ENCODE measurements around the gene MAML3.

Gene MAML3

DNA sequence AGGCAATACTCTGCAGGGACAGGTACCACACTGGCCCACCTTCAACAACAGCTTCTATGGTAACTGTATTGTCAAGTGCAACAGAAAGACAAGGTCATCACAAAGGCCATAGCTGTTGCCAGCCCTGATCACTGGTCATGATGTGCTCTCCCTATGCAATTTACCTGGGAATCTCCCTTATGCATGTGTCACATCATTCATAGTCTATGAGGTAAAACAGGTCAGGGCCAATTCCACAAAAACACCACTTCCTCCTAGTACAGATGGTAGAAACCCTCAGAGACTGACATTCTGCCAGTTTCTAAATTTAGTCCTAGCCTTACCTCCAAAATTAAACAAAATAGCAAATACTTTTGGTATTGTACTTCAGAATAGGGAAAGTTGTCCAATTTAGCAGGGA lies 355.5 kb downstream of the MAML3 start:
- no peaks in the 10 kb centered on the region for H3K9me3 Mint-ChIP-seq
- no peaks in the 10 kb centered on the region for H3K36me3 Mint-ChIP-seq (ENCODE audit: insufficient read depth)
- no peak for DNase-seq
- H3K4me3 Mint-ChIP-seq = no peak overlapping the region
- no peaks in the 10 kb centered on the region for H3K4me1 Mint-ChIP-seq (ENCODE audit: low read depth in 2 of 2)
- H3K27me3 Mint-ChIP-seq = peaks cover 12 to 33% of the 10 kb centered on the region in 2 donors
- no peak overlapping the region for H3K27ac Mint-ChIP-seq
- ATAC-seq (replicated peaks) = no peak

DNA sequence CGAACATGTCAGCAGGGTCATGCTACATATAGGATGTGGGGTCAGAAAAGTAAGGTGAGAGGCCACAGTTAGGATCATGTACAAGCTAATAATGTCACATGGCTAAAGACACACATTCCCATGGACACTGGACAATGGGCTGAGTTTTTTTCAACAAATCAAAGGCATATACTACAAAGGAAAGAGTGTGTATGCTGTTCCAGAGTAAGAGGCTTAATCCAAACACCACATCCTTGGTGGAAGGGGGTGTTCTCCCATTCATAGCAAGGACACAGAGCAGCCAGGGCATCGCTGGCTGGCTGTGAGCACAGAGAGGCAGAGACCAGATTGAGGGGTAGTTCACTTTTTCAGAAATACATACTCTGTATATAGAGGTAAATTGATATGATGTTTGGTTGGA lies 356.7 kb downstream of the MAML3 start:
- Mint-ChIP-seq H3K27me3 (peaks cover 6 to 38% of the 10 kb centered on the region in 2 donors), H3K9me3 (no peaks in the 10 kb centered on the region), H3K4me3 (no peak overlapping the region), H3K4me1 (ENCODE audit: low read depth in 2 of 2) (no peaks in the 10 kb centered on the region), H3K27ac (no peak overlapping the region), H3K36me3 (ENCODE audit: insufficient read depth) (no peaks in the 10 kb centered on the region)
- ATAC-seq (replicated peaks) = no peak
- DNase-seq = no peak

DNA sequence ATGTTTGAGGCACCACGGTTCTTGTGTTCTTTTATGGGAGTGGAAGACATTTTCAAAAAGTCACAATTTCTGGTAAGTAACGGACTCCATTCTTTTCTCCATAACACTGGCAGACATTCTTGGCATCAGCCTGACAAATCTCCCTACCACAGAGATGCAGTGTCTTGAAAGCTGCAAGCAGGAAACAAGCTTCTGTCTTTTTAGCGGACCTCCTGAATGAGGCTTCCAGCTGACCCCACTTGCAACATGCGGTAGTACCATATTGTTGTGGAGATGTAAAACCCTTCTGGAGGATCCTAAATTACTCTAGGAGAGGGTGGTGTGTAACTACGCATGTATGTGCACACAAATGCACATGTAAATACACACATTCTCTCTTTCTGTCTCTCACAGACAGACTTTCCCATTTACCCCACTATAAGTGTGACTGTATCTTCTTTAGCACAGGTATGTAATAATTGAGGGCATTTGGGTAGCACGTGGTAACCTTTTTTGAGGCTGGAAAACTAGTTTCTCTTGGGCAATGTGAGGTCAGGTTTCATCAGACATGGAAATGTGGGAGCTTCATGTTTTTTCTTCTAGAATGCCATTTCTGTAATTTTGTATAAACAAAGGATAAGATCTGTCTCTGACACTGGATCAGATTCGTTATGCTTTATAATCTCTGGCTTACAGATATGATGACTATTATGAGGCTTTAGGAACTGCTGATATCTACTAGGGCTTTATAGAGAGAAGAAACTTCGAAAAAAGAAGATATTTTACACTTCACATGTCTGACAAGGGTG lies 358.3 kb downstream of the MAML3 start:
- Mint-ChIP-seq H3K4me1 (ENCODE audit: low read depth in 2 of 2) (no peaks in the 10 kb centered on the region), H3K36me3 (ENCODE audit: insufficient read depth) (no peaks in the 10 kb centered on the region), H3K27me3 (peaks cover 12 to 26% of the 10 kb centered on the region in 2 donors), H3K27ac (no peak overlapping the region), H3K4me3 (no peak overlapping the region), H3K9me3 (no peaks in the 10 kb centered on the region)
- DNase-seq (no peak), ATAC-seq (replicated peaks) (no peak)

DNA sequence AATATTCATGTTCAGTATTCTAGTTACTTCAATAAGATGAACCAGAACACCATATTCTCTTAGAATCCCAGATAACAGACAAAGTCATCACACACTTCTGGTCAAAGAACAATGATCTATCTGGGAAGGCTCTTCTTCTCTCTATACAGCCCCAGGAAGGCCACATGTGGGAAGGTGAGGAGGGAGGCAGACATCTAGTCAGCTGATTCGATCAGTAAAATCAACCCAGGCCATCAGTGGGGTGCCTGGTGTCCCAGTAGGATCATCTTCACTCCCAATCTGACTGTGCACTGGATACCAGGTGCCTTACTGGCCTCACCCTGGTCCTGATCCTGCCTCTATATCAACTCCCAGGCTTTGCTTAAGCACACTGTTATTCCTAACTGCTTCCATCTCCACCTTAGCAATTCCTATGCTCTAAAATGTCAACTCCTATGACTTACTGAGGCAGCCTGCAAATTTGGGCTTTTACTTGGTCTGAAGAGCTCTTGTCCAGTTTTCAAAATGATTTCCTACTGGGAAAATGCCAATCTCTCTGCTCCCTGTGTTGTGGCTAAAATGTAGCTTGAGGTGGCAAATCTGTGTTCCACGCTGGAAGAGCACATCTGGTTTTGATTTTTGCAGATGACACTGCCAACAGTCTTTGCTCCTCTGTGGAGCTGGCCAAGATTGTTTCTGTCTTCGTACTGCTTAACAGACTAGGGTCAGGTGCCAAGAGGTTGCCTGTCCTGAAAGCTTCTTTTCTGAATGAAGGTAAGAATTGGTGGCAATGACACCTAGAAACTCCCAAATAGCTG lies 359.6 kb downstream of the MAML3 start:
- peaks cover 23 to 34% of the 10 kb centered on the region in 2 donors for H3K27me3 Mint-ChIP-seq
- no peak for DNase-seq
- H3K27ac Mint-ChIP-seq = no peak overlapping the region
- H3K4me3 Mint-ChIP-seq = no peak overlapping the region
- H3K36me3 Mint-ChIP-seq (ENCODE audit: insufficient read depth) = no peaks in the 10 kb centered on the region
- no peak for ATAC-seq (replicated peaks)
- H3K9me3 Mint-ChIP-seq = no peaks in the 10 kb centered on the region
- H3K4me1 Mint-ChIP-seq (ENCODE audit: low read depth in 2 of 2) = no peaks in the 10 kb centered on the region

DNA sequence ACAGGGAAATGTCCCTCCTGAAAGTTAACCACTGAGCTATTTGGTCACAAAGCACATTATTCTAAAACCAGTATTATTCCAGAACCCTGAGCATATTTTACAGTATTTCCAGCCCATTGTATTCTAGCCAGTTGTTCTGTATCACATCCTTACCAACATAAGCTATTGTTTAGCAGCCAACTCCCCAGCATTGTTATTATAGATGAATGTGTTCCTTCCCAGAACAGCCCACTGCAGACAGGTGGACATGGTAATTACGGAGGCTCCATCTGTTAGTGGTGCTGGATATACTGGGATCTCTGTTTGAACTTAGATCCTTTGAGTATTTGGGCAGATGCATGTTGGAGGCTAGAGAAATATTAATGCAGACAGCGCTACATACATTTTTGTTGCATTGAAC lies 362.3 kb downstream of the MAML3 start:
- ATAC-seq (replicated peaks) = no peak
- DNase-seq = no peak

DNA sequence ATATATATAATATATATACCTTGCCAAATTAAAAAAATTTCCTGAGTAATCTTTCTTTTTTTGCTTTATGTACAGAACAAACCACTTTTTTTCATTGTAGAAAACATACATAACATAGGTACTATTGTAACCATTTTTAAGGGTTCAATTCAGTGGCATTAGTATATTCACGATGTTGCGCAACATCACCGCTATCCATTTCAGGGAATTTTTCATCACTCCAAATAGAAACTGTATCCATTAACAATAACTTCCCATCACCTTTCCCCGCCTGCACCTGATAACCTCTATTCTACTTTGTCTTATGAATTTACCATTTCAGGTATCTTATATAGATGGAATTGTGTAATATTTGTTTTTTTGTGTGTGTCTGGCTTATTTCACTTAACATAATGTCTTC lies 363.7 kb downstream of the MAML3 start:
- H3K36me3 Mint-ChIP-seq (ENCODE audit: insufficient read depth) = no peaks in the 10 kb centered on the region
- no peaks in the 10 kb centered on the region for H3K9me3 Mint-ChIP-seq
- no peaks in the 10 kb centered on the region for H3K4me1 Mint-ChIP-seq (ENCODE audit: low read depth in 2 of 2)
- peaks cover 36 to 39% of the 10 kb centered on the region in 2 donors for H3K27me3 Mint-ChIP-seq
- H3K27ac Mint-ChIP-seq = no peak overlapping the region
- no peak overlapping the region for H3K4me3 Mint-ChIP-seq
- no peak for DNase-seq
- ATAC-seq (replicated peaks) = no peak

More for the DNA sequence above, 362.3 kb downstream of the MAML3 start:
- H3K27me3 Mint-ChIP-seq = peaks cover 37 to 44% of the 10 kb centered on the region in 2 donors
- no peak overlapping the region for H3K27ac Mint-ChIP-seq
- no peaks in the 10 kb centered on the region for H3K9me3 Mint-ChIP-seq
- no peak overlapping the region for H3K4me3 Mint-ChIP-seq
- no peaks in the 10 kb centered on the region for H3K36me3 Mint-ChIP-seq (ENCODE audit: insufficient read depth)
- H3K4me1 Mint-ChIP-seq (ENCODE audit: low read depth in 2 of 2) = no peaks in the 10 kb centered on the region

DNA sequence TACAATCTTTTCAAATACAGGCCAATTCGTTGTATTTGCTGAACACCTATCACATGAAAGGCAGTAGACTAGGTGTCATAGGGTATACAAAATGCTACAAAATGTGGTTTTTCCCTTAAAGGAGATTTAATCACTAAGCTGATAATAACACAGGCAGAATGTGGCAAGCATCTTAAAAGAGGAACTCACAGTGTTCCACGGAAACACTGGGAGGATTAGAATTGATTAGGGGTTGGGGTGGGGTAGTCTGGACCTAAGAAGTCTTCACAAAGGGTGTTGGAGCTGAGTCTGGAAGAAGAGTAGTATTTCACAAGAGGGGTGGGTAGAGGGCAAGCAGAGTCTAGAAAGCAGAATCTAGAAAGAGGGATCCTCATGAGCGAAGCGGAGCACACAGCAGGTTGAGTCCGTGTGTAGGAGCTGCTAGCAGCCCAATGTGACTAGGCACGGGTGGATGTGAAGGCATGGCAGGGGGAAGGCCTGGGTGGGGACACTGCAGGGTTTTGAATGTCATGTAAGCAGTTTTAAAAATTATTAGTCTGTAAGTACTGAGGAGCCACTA lies 364.8 kb downstream of the MAML3 start:
- DNase-seq (no peak), ATAC-seq (replicated peaks) (no peak)
- H3K36me3 Mint-ChIP-seq (ENCODE audit: insufficient read depth) = no peaks in the 10 kb centered on the region
- no peak overlapping the region for H3K27ac Mint-ChIP-seq
- no peaks in the 10 kb centered on the region for H3K9me3 Mint-ChIP-seq
- no peak overlapping the region for H3K4me3 Mint-ChIP-seq
- peaks cover 30 to 40% of the 10 kb centered on the region in 2 donors for H3K27me3 Mint-ChIP-seq
- H3K4me1 Mint-ChIP-seq (ENCODE audit: low read depth in 2 of 2) = no peaks in the 10 kb centered on the region

DNA sequence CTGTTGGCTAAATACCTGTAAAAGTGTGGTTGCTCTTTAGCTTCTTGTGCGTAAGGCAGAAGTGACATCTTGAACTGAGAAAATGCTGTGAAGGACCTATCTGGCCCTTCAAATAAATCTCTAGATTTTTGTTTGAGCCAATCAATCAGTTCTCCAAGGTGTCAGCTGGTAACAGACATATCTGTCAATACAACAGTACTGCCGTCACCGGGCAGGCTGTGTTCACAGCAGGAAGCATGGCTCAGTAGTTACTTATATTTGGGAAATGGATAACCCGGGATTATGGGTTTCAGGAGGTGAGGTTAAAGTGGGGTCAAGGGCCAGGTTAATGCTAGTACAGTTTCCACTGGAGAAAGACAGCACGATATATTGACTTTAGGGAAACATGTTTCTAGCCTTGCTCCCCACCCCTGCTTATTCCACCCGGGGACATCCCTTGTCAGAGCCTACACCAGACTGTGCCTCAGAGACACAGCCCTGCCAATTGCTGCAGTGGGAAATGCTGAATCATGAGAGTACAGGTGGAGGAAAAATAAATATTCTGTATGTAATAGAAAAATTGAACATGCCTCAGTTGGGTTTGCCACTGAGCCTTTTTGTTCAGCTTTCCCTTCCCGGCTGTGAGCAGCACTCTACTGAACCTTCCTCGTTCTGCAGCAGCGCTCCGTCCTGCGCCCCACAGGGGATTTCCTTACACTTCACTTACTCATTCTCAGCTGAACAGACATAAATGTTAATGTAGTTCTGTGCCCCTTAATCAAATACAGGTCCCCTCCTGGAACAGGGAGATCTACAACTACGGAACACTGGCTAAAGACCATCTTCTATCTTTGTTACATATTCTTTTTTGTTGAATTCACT lies 367.3 kb downstream of the MAML3 start:
- Mint-ChIP-seq H3K27ac (no peak overlapping the region), H3K27me3 (peaks cover 23 to 37% of the 10 kb centered on the region in 2 donors), H3K4me1 (ENCODE audit: low read depth in 2 of 2) (no peaks in the 10 kb centered on the region), H3K4me3 (no peak overlapping the region), H3K9me3 (no peaks in the 10 kb centered on the region), H3K36me3 (ENCODE audit: insufficient read depth) (no peaks in the 10 kb centered on the region)
- ATAC-seq (replicated peaks) = no peak
- DNase-seq = no peak

DNA sequence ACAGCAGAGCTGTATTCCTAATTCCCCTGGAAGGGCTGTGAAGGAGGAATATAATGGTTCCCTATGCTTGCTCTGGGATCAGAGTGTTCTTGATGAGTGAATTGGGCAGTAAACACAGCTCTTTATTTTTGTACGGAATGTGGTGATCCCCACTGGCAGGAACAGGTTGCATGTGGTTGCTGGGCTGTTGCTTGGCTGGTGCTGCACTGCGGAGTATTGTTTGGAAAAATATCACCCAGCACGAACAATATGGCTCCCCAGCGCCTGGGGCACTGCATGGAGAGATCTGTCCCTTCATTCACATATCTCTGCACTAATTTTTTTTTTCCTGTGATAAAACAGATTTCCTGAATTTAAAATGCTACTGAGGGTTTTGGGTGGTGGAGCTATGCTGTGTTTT lies 368.6 kb downstream of the MAML3 start:
- ATAC-seq (replicated peaks) (no peak), DNase-seq (no peak)
- no peak overlapping the region for H3K27ac Mint-ChIP-seq
- no peaks in the 10 kb centered on the region for H3K36me3 Mint-ChIP-seq (ENCODE audit: insufficient read depth)
- H3K9me3 Mint-ChIP-seq = no peaks in the 10 kb centered on the region
- H3K4me3 Mint-ChIP-seq = no peak overlapping the region
- no peaks in the 10 kb centered on the region for H3K4me1 Mint-ChIP-seq (ENCODE audit: low read depth in 2 of 2)
- H3K27me3 Mint-ChIP-seq = peaks cover 23 to 31% of the 10 kb centered on the region in 2 donors

DNA sequence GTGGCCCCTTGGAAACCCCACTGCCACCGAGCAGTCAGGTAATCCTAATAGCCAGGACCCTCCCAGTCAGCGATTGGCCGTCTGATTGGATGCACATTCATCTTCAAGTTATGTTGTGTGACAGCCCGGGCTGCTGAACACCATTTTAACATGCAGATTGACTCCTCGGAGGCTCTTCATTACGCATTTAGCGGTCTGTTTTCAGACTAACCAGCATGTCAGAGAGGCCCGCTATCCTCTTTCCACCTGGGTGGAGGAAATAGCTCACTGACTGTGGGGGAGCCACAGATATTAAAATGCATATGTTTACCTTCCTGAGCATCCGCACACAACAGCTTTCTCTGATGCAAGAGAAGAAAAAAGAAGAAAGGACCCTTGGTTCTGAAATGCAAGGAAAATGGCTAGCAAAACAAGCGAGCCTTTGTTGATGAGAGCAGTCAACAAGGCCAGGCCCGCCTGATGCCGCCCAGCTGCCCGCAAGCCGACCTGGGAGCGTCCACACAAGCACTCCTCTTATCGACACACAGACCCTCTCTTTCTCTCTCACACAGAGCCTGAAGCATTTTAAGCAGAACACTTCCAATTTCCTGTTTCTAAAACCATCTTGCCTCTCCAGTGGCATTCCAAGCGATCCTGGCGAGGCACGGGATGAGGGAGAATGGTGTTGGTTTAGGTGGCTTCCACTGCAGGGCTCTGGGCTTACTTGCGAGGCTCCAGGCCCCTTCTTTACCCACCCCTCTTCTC lies 370.1 kb downstream of the MAML3 start:
- DNase-seq = no peak
- no peaks in the 10 kb centered on the region for H3K9me3 Mint-ChIP-seq
- no peak overlapping the region for H3K27ac Mint-ChIP-seq
- ATAC-seq (replicated peaks) = no peak
- H3K4me3 Mint-ChIP-seq = no peak overlapping the region
- H3K36me3 Mint-ChIP-seq (ENCODE audit: insufficient read depth) = no peaks in the 10 kb centered on the region
- H3K27me3 Mint-ChIP-seq = peaks cover 10 to 19% of the 10 kb centered on the region in 2 donors
- no peaks in the 10 kb centered on the region for H3K4me1 Mint-ChIP-seq (ENCODE audit: low read depth in 2 of 2)

DNA sequence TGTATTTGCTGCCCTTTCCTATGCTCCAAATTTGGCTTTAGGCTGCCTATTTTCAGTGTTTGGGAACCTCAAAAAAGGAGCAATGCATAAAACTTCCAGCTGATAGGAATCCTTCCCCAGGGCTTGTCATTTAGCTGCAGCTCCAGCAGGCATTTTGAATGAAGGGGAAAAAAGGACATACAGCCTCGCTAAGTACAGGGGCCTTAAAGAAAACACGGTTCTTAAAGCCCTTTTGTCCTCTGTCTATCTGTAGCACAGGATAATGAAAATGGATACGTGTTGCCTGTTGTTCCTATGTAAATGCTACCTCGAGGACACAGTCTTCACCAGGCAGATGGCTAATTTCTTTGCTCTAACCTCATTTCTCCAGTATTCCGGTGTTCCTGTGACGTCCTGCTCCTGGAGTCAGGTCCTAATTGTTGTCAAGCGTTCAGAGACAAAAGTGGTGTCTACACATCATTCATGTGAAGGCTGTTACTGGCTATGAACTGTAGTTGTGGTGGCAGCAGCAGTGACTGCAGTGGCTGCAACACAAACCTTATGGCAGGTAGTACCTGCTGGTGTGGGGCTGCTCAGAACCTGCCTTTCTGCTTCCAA lies 371.0 kb downstream of the MAML3 start:
- Mint-ChIP-seq H3K36me3 (ENCODE audit: insufficient read depth) (no peaks in the 10 kb centered on the region), H3K4me1 (ENCODE audit: low read depth in 2 of 2) (no peaks in the 10 kb centered on the region), H3K27me3 (peaks cover 1 to 10% of the 10 kb centered on the region in 2 donors), H3K9me3 (no peaks in the 10 kb centered on the region), H3K27ac (no peak overlapping the region), H3K4me3 (no peak overlapping the region)
- DNase-seq (no peak), ATAC-seq (replicated peaks) (no peak)

DNA sequence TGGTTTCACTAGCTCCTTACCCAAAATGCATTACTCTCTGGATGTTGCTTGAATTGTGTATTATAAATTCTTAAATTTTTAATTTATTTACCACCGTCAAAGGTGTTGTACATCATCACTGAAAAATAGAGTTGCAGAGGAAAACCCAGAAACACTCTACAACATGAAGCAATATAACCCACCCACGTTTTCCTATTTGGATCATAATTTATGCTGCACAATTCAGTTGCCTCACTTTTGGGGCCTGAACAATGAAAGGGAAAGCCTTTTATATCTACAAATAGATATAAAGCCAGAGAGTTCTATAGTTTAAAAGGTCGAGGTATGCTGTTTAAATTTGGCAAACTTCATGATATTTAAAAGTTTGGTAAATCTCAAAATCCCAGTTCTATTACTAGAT lies 372.9 kb downstream of the MAML3 start:
- H3K4me3 Mint-ChIP-seq = no peak overlapping the region
- H3K4me1 Mint-ChIP-seq (ENCODE audit: low read depth in 2 of 2) = no peaks in the 10 kb centered on the region
- H3K27me3 Mint-ChIP-seq = peaks cover 11 to 17% of the 10 kb centered on the region in 2 donors
- H3K9me3 Mint-ChIP-seq = no peaks in the 10 kb centered on the region
- no peak overlapping the region for H3K27ac Mint-ChIP-seq
- DNase-seq = no peak
- no peaks in the 10 kb centered on the region for H3K36me3 Mint-ChIP-seq (ENCODE audit: insufficient read depth)
- no peak for ATAC-seq (replicated peaks)
